Renal cortex interstitium (tissue), 11 donors: ENCODE measurements around the gene WDR45B. TPM values are rescaled to one million over a fixed set of nuclear protein-coding genes. Genes with fewer than 3 reads are reported as not detected.
A peak's percentile ranks its signal among the peaks of the same experiment; 100 is the strongest.
"Not testable (repeated sequence)": the region's sequence is repeated elsewhere in the genome, so short reads cannot be mapped to it uniquely, and the experiment has no call there.

Source experiments
- DNase-seq, 11 donors: peaks; one replicate each; pipeline ENCODE4 v3.0.0-alpha.2; 2013; ENCODE audit warnings: low read depth in 9 of 11, low spot score in 4 of 11; ENCODE audit errors: extremely low read depth in 1 of 11
- polyA plus RNA-seq, 3 donors: library from polyadenylated mRNA; unstranded; fragments of 120-200 nt; gene quantifications; one replicate each; pipeline ENCODE4 v1.2.1, GENCODE V29; 2013; ENCODE audit not compliant: insufficient read length in 3 of 3

WDR45B gene
- polyA plus RNA-seq, 3 donors: 91.4 to 99.4 (median 95.9) TPM

GRCh38 chr17:82595893-82596292 lies 52.4 kb downstream of the WDR45B start:
- DNase-seq: no peak

DNA sequence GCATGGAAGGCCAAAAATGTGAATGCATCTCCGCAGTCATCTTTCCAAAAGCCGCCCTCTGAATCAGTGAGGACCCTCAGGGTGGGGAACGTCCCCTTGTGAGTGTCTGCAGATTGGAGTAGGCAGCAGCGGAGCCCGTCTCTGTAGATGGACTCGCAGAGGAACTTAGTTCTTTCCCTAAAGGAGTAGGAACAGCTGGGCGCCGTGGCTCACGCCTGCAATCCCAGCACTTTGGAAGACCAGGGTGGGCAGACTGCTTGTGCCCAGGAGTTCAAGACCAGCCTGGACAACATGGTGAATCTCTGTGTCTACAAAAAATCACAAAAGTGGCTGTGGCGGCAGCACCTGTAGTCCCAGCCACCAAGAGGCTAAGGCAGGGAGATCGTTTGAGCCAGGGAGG lies 53.7 kb downstream of the WDR45B start:
- DNase-seq: no peak

GRCh38 chr17:82593590-82594087 lies 54.6 kb downstream of the WDR45B start:
- DNase-seq: no peak

DNA sequence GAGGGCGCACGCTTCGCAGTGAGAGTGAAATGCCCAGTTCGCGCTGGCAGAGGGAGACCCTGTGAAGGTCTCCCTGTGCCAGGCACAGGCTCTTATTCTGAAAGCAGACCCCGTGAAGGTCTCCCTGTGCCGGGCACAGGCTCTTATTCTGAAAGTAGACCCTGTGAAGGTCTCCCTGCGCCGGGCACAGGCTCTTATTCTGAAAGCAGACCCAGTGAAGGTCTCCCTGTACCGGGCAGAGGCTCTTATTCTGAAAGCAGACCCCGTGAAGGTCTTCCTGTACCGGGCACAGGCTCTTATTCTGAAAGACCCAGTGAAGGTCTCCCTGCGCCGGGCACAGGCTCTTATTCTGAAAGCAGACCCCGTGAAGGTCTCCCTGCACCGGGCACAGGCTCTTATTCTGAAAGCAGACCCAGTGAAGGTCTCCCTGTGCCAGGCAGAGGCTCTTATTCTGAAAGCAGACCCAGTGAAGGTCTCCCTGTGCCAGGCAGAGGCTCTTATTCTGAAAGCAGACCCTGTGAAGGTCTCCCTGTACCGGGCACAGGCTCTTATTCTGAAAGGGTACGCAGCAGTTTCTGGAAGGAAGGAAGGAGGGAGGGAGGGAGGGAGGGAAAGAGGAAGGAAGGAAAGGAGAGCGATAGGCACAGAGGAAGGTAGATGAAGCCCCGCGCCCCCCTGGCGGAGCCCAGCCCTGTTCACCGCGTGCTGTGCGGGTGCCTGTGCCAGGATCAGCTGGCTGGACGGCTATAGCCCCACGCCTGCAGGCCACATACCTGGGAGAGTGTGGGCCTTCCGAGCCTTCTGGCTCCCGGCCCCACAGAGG lies 55.3 kb downstream of the WDR45B start:
- peak in 9 of 11 donors; percentile 54 to 85 (median 72) for DNase-seq

DNA sequence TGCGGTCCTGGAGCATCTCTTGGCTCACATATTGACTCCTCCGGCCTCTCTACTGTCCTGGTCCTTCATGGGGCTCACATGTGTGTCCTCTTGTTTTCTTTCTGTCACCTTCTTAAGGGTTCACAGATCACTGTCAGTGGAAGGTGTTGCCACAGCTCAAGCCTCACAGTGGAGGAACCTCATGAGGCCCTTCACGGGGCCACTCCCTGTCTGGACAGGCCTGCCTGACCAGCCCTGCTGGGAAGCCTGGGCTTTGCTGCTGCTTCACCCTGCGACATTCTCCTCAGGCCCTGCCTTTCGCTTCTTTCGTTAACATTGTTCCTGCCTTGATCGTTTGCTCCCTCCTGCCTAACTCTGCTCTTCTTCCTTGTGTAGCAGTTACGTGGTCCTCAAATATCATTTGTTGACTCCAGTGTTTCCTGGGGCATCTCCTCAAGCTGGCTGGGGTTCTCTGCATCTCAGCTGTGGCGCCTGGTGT lies 55.9 kb downstream of the WDR45B start:
- no peak for DNase-seq

GRCh38 chr17:82590881-82591539 lies 57.2 kb downstream of the WDR45B start:
- no peak for DNase-seq

DNA sequence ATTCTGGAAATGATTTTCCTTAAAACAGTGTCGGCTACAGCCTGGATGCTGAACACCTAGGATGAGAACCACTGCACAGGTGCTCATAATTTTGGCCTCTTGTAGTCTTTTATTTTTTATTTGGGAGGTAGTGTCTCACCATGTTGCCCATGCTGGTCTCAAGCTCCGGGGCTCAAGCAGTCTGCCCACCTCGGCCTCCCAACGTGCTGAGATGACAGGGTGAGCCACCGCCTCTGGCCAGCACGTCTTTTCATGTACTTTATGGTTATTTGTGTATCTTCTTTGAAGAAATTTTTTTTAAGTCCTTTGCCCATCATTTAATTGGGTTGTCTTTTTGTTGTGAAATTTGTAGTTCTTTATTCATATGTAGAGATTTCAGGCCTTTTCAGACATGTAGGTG lies 58.0 kb downstream of the WDR45B start:
- DNase-seq: no peak

- no peak for DNase-seq
Observed at GRCh38 chr17:82589851-82590180, 58.4 kb downstream of the WDR45B start.

- no peak for DNase-seq
Observed at GRCh38 chr17:82588266-82589175, 59.7 kb downstream of the WDR45B start.

- DNase-seq: no peak
Observed at GRCh38 chr17:82587234-82588086, 60.8 kb downstream of the WDR45B start.

DNA sequence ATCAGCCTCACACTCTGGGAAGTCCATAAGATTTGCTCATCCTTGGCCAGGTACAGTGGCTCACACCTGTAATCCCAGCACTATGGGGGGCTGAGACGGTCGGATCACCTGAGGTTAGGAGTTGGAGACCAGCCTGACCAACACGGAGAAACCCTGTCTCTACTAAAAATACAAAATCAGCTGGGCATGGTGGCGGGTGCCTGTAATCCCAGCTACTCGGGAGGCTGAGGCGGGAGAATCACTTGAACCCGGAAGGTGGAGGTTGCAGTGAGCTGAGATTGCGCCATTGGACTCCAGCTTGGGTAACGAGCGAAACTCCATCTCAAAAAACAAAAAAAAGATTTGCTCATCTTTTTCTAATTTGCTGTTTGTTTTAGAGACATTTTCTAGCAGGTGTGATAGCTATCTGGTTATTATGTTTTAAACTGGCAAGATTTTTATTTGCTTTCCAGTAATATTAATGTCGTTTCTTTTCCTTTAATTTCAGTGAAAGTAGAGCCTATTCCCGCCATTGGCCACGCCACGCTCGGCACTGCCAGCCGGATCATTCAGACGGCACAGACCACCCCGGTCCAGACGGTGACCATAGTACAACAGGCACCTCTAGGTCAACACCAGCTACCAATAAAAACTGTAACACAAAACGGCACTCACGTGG lies 61.5 kb downstream of the WDR45B start:
- DNase-seq: no peak

DNA sequence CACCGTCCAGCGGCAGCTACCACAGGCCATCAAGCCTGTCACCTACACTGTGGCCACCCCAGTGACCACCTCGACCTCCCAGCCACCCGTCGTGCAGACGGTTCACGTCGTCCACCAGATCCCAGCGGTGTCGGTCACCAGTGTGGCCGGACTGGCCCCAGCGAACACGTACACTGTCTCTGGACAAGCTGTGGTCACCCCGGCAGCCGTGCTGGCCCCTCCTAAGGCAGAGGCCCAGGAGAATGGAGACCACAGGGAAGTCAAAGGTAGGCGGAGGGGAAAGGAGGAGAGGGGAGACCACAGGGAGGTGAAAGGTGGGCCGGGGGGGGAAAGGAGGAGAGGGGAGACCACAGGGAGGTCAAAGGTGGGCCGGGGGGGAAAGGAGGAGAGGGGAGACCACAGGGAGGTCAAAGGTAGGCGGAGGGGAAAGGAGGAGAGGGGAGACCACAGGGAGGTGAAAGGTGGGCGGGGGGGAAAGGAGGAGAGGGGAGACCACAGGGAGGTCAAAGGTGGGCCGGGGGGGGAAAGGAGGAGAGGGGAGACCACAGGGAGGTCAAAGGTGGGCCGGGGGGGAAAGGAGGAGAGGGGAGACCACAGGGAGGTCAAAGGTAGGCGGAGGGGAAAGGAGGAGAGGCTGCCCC lies 62.2 kb downstream of the WDR45B start:
- peak in 1 of 11 donors; percentile 63 for DNase-seq

- DNase-seq: no peak
Observed at GRCh38 chr17:82583720-82584234, 64.5 kb downstream of the WDR45B start.

- no peak for DNase-seq
Observed at GRCh38 chr17:82582709-82583108, 65.5 kb downstream of the WDR45B start.

- no peak for DNase-seq
Observed at GRCh38 chr17:82582213-82582612, 66.0 kb downstream of the WDR45B start.

GRCh38 chr17:82579969-82580368 lies 68.3 kb downstream of the WDR45B start:
- not testable (repeated sequence) for DNase-seq

DNA sequence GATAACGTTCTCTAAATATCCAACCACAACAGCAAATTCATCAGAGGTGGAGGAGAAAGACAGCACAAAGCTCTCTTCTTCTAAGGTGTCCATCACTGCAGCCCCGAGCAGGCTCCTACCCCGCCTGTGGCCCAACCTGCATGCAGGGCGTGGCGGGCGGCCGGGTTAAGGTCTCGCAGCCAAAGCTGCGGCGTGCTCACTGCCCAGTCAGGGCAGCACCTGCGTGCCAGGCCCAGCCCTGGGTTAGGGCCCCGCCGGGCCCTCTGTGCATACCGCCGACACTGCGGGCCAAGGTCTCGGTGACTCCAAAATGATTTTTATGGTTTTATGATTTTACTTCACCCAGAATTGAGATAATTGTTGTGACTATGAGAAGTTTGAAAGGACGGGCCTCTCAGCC lies 70.9 kb downstream of the WDR45B start:
- no peak for DNase-seq
